ENCODE measurements around the gene KLC1. TPM values are rescaled to one million over a fixed set of nuclear protein-coding genes. Genes with fewer than 3 reads are reported as not detected.
A peak's percentile ranks its signal among the peaks of the same experiment; 100 is the strongest.
"Not testable (repeated sequence)": the region's sequence is repeated elsewhere in the genome, so short reads cannot be mapped to it uniquely, and the experiment has no call there.

The KLC1 gene
- total RNA-seq, 2 donors from 2014 or later, result 165 to 177 TPM

- peaks cover 0 to 4% of the 10 kb centered on the region in 2 donors for H3K36me3 Mint-ChIP-seq (ENCODE audit: insufficient read depth in 2 of 2)
- peak overlapping the region; percentile 74 for H3K27ac Mint-ChIP-seq
- ATAC-seq (replicated peaks in 1 of 2), result no peak
- no peaks in the 10 kb centered on the region for H3K4me1 Mint-ChIP-seq (ENCODE audit: low read depth)
- no peak overlapping the region for H3K4me3 Mint-ChIP-seq
- no peak for DNase-seq
- H3K9me3 Mint-ChIP-seq, result no peaks in the 10 kb centered on the region
- no peaks in the 10 kb centered on the region for H3K27me3 Mint-ChIP-seq (ENCODE audit: low read depth)
Observed at GRCh38 chr14:103690332-103690731, 61.3 kb downstream of the KLC1 start.

- not testable (repeated sequence) for H3K36me3 Mint-ChIP-seq (ENCODE audit: insufficient read depth in 2 of 2); ATAC-seq (replicated peaks in 1 of 2); H3K4me1 Mint-ChIP-seq (ENCODE audit: low read depth); H3K9me3 Mint-ChIP-seq; DNase-seq; H3K27ac Mint-ChIP-seq; H3K27me3 Mint-ChIP-seq (ENCODE audit: low read depth); H3K4me3 Mint-ChIP-seq
Observed at GRCh38 chr14:103691655-103692054, 62.6 kb downstream of the KLC1 start.

- ATAC-seq (replicated peaks in 1 of 2) (no peak), DNase-seq (no peak)
- no peaks in the 10 kb centered on the region for H3K9me3 Mint-ChIP-seq
- no peaks in the 10 kb centered on the region for H3K4me1 Mint-ChIP-seq (ENCODE audit: low read depth)
- H3K4me3 Mint-ChIP-seq, result no peak overlapping the region
- H3K27me3 Mint-ChIP-seq (ENCODE audit: low read depth), result no peaks in the 10 kb centered on the region
- no peak overlapping the region for H3K27ac Mint-ChIP-seq
- H3K36me3 Mint-ChIP-seq (ENCODE audit: insufficient read depth in 2 of 2), result peaks cover 0 to under 1% of the 10 kb centered on the region in 2 donors
Observed at GRCh38 chr14:103692159-103692558, 63.1 kb downstream of the KLC1 start.

- H3K27me3 Mint-ChIP-seq (ENCODE audit: low read depth), result no peaks in the 10 kb centered on the region
- no peaks in the 10 kb centered on the region for H3K4me1 Mint-ChIP-seq (ENCODE audit: low read depth)
- ATAC-seq (replicated peaks in 1 of 2) (no peak), DNase-seq (no peak)
- H3K36me3 Mint-ChIP-seq (ENCODE audit: insufficient read depth in 2 of 2), result no peaks in the 10 kb centered on the region
- no peak overlapping the region for H3K27ac Mint-ChIP-seq
- H3K9me3 Mint-ChIP-seq, result no peaks in the 10 kb centered on the region
- no peak overlapping the region for H3K4me3 Mint-ChIP-seq
Observed at GRCh38 chr14:103692871-103693270, 63.9 kb downstream of the KLC1 start.

GRCh38 chr14:103693515-103693914 is 64.5 kb downstream of the KLC1 start:
- Mint-ChIP-seq H3K4me3 (no peak overlapping the region), H3K27me3 (ENCODE audit: low read depth) (no peaks in the 10 kb centered on the region), H3K27ac (no peak overlapping the region), H3K9me3 (no peaks in the 10 kb centered on the region), H3K36me3 (ENCODE audit: insufficient read depth in 2 of 2) (no peaks in the 10 kb centered on the region), H3K4me1 (ENCODE audit: low read depth) (no peaks in the 10 kb centered on the region)
- DNase-seq (no peak), ATAC-seq (replicated peaks in 1 of 2) (no peak)

- DNase-seq (no peak), ATAC-seq (replicated peaks in 1 of 2) (no peak)
- Mint-ChIP-seq H3K9me3 (no peaks in the 10 kb centered on the region), H3K4me3 (no peak overlapping the region), H3K27ac (no peak overlapping the region), H3K27me3 (ENCODE audit: low read depth) (no peaks in the 10 kb centered on the region), H3K4me1 (ENCODE audit: low read depth) (no peaks in the 10 kb centered on the region), H3K36me3 (ENCODE audit: insufficient read depth in 2 of 2) (peaks cover 0 to 2% of the 10 kb centered on the region in 2 donors)
Observed at GRCh38 chr14:103694572-103695026, 65.6 kb downstream of the KLC1 start.

- Mint-ChIP-seq H3K27ac (peak overlapping the region; percentile 17), H3K36me3 (ENCODE audit: insufficient read depth in 2 of 2) (peaks cover 0 to 3% of the 10 kb centered on the region in 2 donors), H3K4me1 (ENCODE audit: low read depth) (no peaks in the 10 kb centered on the region), H3K4me3 (no peak overlapping the region), H3K9me3 (no peaks in the 10 kb centered on the region), H3K27me3 (ENCODE audit: low read depth) (no peaks in the 10 kb centered on the region)
- DNase-seq, result no peak
- no peak for ATAC-seq (replicated peaks in 1 of 2)
Observed at GRCh38 chr14:103695296-103696069, 66.5 kb downstream of the KLC1 start.

GRCh38 chr14:103696070-103696402 is 67.0 kb downstream of the KLC1 start:
- H3K36me3 Mint-ChIP-seq (ENCODE audit: insufficient read depth in 2 of 2), result peaks cover 0 to 3% of the 10 kb centered on the region in 2 donors
- ATAC-seq (replicated peaks in 1 of 2), result no peak
- no peaks in the 10 kb centered on the region for H3K27me3 Mint-ChIP-seq (ENCODE audit: low read depth)
- no peak overlapping the region for H3K4me3 Mint-ChIP-seq
- H3K4me1 Mint-ChIP-seq (ENCODE audit: low read depth), result no peaks in the 10 kb centered on the region
- no peak for DNase-seq
- no peak overlapping the region for H3K27ac Mint-ChIP-seq
- H3K9me3 Mint-ChIP-seq, result no peaks in the 10 kb centered on the region

GRCh38 chr14:103696466-103697071 is 67.6 kb downstream of the KLC1 start:
- Mint-ChIP-seq H3K4me3 (no peak overlapping the region), H3K9me3 (no peaks in the 10 kb centered on the region), H3K27ac (no peak overlapping the region), H3K36me3 (ENCODE audit: insufficient read depth in 2 of 2) (peaks cover 0 to 3% of the 10 kb centered on the region in 2 donors), H3K4me1 (ENCODE audit: low read depth) (no peaks in the 10 kb centered on the region), H3K27me3 (ENCODE audit: low read depth) (no peaks in the 10 kb centered on the region)
- DNase-seq (no peak), ATAC-seq (replicated peaks in 1 of 2) (no peak)

GRCh38 chr14:103697206-103697602 is 68.2 kb downstream of the KLC1 start:
- H3K36me3 Mint-ChIP-seq (ENCODE audit: insufficient read depth in 2 of 2), result peaks cover 0 to 3% of the 10 kb centered on the region in 2 donors

GRCh38 chr14:103697603-103698379 is 68.8 kb downstream of the KLC1 start:
- Mint-ChIP-seq H3K27ac (no peak overlapping the region), H3K36me3 (ENCODE audit: insufficient read depth in 2 of 2) (peaks cover 0 to 3% of the 10 kb centered on the region in 2 donors), H3K9me3 (no peaks in the 10 kb centered on the region), H3K27me3 (ENCODE audit: low read depth) (no peaks in the 10 kb centered on the region), H3K4me1 (ENCODE audit: low read depth) (no peaks in the 10 kb centered on the region), H3K4me3 (no peak overlapping the region)
- DNase-seq (no peak), ATAC-seq (replicated peaks in 1 of 2) (peak; percentile 7 to 11)

More at GRCh38 chr14:103697206-103697602, 68.2 kb downstream of the KLC1 start:
- Mint-ChIP-seq H3K4me1 (ENCODE audit: low read depth) (no peaks in the 10 kb centered on the region), H3K4me3 (no peak overlapping the region), H3K9me3 (no peaks in the 10 kb centered on the region), H3K27ac (peak overlapping the region; percentile 76), H3K27me3 (ENCODE audit: low read depth) (no peaks in the 10 kb centered on the region)
- ATAC-seq (replicated peaks in 1 of 2), result no peak
- DNase-seq, result no peak

GRCh38 chr14:103698380-103699260 is 69.6 kb downstream of the KLC1 start:
- H3K4me1 Mint-ChIP-seq (ENCODE audit: low read depth), result no peaks in the 10 kb centered on the region

More at GRCh38 chr14:103698380-103699260, 69.6 kb downstream of the KLC1 start:
- H3K27me3 Mint-ChIP-seq (ENCODE audit: low read depth), result no peaks in the 10 kb centered on the region
- no peak overlapping the region for H3K27ac Mint-ChIP-seq
- peaks cover 0 to 3% of the 10 kb centered on the region in 2 donors for H3K36me3 Mint-ChIP-seq (ENCODE audit: insufficient read depth in 2 of 2)
- no peak for ATAC-seq (replicated peaks in 1 of 2)
- no peak overlapping the region for H3K4me3 Mint-ChIP-seq
- no peaks in the 10 kb centered on the region for H3K9me3 Mint-ChIP-seq
- no peak for DNase-seq
